ENCODE measurements around the gene SNX18. TPM values are rescaled to one million over a fixed set of nuclear protein-coding genes. Genes with fewer than 3 reads are reported as not detected.
A peak's percentile ranks its signal among the peaks of the same experiment; 100 is the strongest.

The SNX18 gene
- total and polyA plus RNA-seq, 2 experiments from 2014 or later, result 8.7 to 120 TPM

DNA sequence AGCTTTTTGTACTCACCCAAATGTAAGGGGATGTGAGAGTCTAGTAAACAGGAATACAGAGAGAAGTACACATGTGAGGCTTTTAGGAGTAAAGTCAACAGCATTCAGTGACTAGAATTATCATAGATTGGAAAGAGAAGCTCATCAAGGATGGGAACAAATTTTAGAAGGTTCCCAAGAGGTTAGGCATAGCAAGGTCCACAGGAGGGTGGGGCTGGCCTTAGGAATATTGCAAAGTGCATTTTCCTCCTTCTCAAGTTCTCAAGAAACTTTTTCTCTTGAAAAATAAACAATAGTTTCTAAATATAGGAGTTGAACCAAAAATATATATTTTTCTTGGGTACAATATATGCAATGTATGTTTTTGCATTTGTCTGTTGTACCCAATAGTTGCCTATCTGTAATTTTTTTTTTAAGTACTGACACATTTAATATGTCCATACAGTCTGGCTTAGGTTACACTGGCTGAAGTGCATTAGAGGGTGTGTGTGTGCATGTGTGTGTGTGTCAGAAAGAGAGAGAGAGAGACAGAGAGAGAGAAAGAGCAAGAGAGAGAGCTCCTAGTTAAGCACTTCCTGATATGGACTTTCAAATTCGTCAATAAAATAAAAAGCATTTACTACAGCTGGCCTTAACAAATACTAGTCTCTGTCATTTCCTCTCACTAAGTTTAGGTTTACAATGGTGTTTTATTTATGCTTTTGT lies 62.2 kb downstream of the SNX18 start:
- H3K4me3 ChIP-seq, result no peak overlapping the region
- no peaks in the 10 kb centered on the region for H3K9me3 ChIP-seq (ENCODE audit: low read depth)
- H3K4me1 ChIP-seq (ENCODE audit: low read depth), result no peaks in the 10 kb centered on the region
- no peaks in the 10 kb centered on the region for H3K36me3 ChIP-seq
- no peaks in the 10 kb centered on the region for H3K27me3 ChIP-seq
- TF ChIP-seq, protein P1, sequence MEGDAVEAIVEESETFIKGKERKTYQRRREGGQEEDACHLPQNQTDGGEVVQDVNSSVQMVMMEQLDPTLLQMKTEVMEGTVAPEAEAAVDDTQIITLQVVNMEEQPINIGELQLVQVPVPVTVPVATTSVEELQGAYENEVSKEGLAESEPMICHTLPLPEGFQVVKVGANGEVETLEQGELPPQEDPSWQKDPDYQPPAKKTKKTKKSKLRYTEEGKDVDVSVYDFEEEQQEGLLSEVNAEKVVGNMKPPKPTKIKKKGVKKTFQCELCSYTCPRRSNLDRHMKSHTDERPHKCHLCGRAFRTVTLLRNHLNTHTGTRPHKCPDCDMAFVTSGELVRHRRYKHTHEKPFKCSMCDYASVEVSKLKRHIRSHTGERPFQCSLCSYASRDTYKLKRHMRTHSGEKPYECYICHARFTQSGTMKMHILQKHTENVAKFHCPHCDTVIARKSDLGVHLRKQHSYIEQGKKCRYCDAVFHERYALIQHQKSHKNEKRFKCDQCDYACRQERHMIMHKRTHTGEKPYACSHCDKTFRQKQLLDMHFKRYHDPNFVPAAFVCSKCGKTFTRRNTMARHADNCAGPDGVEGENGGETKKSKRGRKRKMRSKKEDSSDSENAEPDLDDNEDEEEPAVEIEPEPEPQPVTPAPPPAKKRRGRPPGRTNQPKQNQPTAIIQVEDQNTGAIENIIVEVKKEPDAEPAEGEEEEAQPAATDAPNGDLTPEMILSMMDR (IDR thresholded peaks at IDR 0.05; ENCODE audit: low read depth, low read length), result no peak
- no peak for DNase-seq (ENCODE audit: low read depth in 1 of 2, low spot score in 1 of 2)
- H3K27ac ChIP-seq, result no peak overlapping the region

DNA sequence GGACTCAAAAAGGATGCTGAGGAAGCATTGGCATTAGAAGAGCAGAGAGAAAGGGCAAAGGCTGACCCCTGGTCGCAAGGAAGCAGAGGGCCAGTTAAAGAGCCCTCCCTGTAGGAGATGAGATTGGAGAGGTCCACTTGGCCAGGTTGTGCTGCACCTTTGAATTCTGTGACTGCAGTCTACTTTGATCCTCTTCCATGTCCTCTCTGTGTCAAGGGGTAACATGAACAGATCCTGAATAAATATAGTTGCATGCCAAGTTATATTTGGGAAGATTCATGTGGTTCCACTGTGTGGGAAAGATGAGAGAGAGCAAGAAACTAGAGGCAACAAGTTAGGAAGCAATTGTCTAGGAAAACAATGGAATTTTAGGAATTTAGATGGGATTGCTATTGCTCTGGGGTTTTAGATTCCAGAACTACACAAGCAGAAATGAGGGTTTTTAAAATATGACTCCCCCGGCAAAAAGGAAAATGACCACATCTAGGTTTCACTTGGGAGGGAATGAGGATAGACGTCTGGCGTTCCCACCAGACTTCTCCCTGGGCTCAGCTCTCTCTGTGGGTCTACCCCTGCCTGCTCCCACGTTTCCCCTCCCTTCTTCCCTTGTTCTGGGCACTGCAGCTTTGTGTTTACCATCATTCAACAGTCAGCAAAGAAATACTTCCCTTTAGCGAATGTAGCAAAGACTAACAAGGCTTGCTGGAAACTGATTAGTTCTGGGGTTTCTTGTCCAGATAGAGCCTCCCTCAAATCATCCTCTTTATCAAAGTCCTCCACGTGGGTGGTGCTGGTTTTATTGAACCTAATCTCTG lies 63.6 kb downstream of the SNX18 start:
- no peak overlapping the region for H3K4me3 ChIP-seq
- TF ChIP-seq, protein P1 (IDR thresholded peaks at IDR 0.05; ENCODE audit: low read depth, low read length), result no peak
- no peaks in the 10 kb centered on the region for H3K27me3 ChIP-seq
- H3K36me3 ChIP-seq, result no peaks in the 10 kb centered on the region
- H3K9me3 ChIP-seq (ENCODE audit: low read depth), result no peaks in the 10 kb centered on the region
- H3K4me1 ChIP-seq (ENCODE audit: low read depth), result no peaks in the 10 kb centered on the region
- peak in 1 of 2 donors; percentile 54 for DNase-seq (ENCODE audit: low read depth in 1 of 2, low spot score in 1 of 2)
- H3K27ac ChIP-seq, result no peak overlapping the region

DNA sequence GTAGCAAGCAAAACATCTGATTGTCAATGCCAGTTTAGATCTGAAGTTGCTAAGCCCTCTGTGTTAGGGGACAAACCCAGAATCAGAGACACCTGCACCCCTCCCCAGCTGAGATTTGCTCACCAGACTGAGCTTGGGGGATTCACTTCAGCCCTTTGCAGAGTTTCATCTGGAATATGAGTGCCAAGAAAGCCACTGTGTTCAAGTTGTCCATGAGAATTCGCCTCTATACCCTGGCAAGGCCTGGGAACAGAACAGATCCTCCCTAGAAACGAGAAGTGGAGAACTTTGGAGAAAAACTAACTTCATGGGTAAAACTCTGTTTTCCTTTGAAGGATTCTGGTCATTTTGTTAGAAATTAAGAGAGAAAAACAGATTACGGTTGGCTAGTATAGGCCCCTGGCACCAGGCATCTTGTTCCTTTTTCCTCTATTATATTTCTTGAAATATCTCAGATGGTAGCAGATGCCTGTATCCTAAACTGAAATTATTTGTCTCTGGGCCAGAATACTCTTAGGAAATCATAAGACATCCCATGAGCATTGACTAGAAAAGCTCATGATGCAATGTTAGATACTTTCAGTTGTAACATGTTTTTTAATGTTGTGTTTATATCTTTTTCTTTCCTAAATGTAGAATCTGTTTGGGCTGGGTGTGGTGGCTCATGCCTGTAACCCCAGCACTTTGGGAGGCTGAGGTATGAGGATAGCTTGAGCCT lies 64.4 kb downstream of the SNX18 start:
- Histone ChIP-seq H3K9me3 (ENCODE audit: low read depth) (no peaks in the 10 kb centered on the region), H3K4me3 (no peak overlapping the region)
- TF ChIP-seq, protein P1 (IDR thresholded peaks at IDR 0.05; ENCODE audit: low read depth, low read length), result no peak

DNA sequence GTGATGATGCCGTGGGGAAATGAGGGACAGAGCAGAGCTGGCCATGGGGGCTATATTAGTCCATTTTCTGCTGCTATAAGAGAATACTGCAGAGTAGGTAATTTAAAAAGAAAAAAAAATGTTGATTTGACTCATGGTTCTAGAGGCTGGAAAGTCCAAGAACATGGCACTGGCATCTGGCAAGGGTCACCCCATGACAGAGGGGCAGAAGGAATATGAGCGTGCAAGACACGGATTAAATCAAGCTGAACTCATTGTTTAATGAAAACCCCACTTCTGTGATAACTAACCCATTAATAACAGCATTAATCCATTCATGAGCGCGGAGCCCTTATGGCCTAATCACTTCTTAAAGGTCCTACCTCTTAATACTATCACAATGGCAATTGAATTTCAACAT lies 68.8 kb downstream of the SNX18 start:
- Histone ChIP-seq H3K9me3 (ENCODE audit: low read depth) (no peaks in the 10 kb centered on the region), H3K36me3 (no peaks in the 10 kb centered on the region), H3K27ac (no peak overlapping the region), H3K4me3 (no peak overlapping the region), H3K4me1 (ENCODE audit: low read depth) (no peaks in the 10 kb centered on the region), H3K27me3 (no peaks in the 10 kb centered on the region)
- no peak for DNase-seq (ENCODE audit: low read depth in 1 of 2, low spot score in 1 of 2)
- TF ChIP-seq, protein P1 (IDR thresholded peaks at IDR 0.05; ENCODE audit: low read depth, low read length), result no peak

More for the DNA sequence above, 64.4 kb downstream of the SNX18 start:
- no peaks in the 10 kb centered on the region for H3K4me1 ChIP-seq (ENCODE audit: low read depth)
- peak in 1 of 2 donors; percentile 73 for DNase-seq (ENCODE audit: low read depth in 1 of 2, low spot score in 1 of 2)
- no peak overlapping the region for H3K27ac ChIP-seq
- H3K36me3 ChIP-seq, result no peaks in the 10 kb centered on the region
- no peaks in the 10 kb centered on the region for H3K27me3 ChIP-seq

DNA sequence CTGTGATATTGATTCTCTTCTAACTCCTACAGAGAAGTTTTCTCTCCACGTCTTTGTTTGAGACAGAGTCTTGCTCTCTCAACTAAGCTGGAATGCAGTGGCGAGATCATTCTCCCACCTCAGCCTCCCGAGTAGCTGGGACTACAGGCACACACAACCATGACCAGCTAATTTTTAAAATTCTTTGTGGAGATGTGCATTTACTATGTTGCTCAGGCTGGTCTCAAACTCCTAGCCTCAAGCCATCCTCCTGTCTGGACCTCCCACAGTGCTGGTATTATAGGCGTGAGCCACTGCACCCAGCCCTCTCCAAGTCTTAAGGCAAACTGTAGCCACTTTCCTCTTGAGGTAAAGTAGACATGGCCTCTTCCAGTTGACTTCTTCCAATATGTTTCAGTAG lies 72.2 kb downstream of the SNX18 start:
- Histone ChIP-seq H3K4me1 (ENCODE audit: low read depth) (peaks cover 7% of the 10 kb centered on the region), H3K36me3 (no peaks in the 10 kb centered on the region), H3K9me3 (ENCODE audit: low read depth) (no peaks in the 10 kb centered on the region), H3K27me3 (no peaks in the 10 kb centered on the region), H3K27ac (no peak overlapping the region), H3K4me3 (no peak overlapping the region)
- TF ChIP-seq, protein P1 (IDR thresholded peaks at IDR 0.05; ENCODE audit: low read depth, low read length), result no peak
- no peak for DNase-seq (ENCODE audit: low read depth in 1 of 2, low spot score in 1 of 2)

All from cardiac muscle cell (in vitro differentiated cells and primary cell).